Peyer's patch (tissue), 4 donors: ENCODE results near the gene SLC25A17.

Source experiments
- CTCF ChIP-seq, 6 experiments: fragments of 450-650 bp in 4 of 6; fragments of 200-600 bp in 2 of 6; sonication (generic) in 1 of 6; IDR thresholded peaks; one replicate each; pipeline ENCODE4 v1.5.1; 2017 to 2019; ENCODE audit warnings: antibody characterized with exemption in 6 of 6, mild to moderate bottlenecking in 3 of 6, moderate library complexity in 1 of 6
- POLR2A ChIP-seq, 2 donors: fragments of 450-650 bp; IDR thresholded peaks; one replicate each; pipeline ENCODE4 v1.5.1; 2017; ENCODE audit warnings: antibody characterized with exemption in 2 of 2, mild to moderate bottlenecking in 2 of 2, moderate library complexity in 2 of 2

- TF ChIP-seq POLR2A (IDR thresholded peaks at IDR 0.05) (no peak), CTCF (IDR thresholded peaks at IDR 0.05) (no peak)
Measured at GRCh38 chr22:40805239-40805638, 13.9 kb downstream of the SLC25A17 start.
